RWPE2 (cell line): Measurements from ENCODE around the gene SLC2A9.
A peak's percentile ranks its signal among the peaks of the same experiment; 100 is the strongest.

Experiments used
- ATAC-seq: fragments of 200-7000 bp; cut with Tn5 transposase; 3 replicates; pipeline ENCODE4 v1.9.1; 2021; ENCODE audit warnings: low read depth
- DNase-seq: peaks from one replicate; pipeline ENCODE4 v3.0.0-alpha.2; 2020; ENCODE audit warnings: low spot score
- H3K27ac ChIP-seq: fragments of 450-650 bp; 2 replicates; pipeline ENCODE4 v1.5.1; 2017; ENCODE audit warnings: mild to moderate bottlenecking; ENCODE audit not compliant: poor library complexity, severe bottlenecking
- H3K27me3 ChIP-seq: fragments of 250-450 bp; sonication (Bioruptor Pico); 2 replicates; pipeline ENCODE4 v1.5.1; 2021; ENCODE audit warnings: mild to moderate bottlenecking, moderate library complexity; ENCODE audit not compliant: insufficient read depth, poor library complexity, severe bottlenecking
- H3K36me3 ChIP-seq: fragments of 250-450 bp; sonication (Bioruptor Pico); 2 replicates; pipeline ENCODE4 v1.5.1; 2020; ENCODE audit warnings: low read depth, mild to moderate bottlenecking, moderate library complexity
- H3K4me1 ChIP-seq: fragments of 250-450 bp; sonication (Bioruptor Pico); 2 replicates; pipeline ENCODE4 v1.5.1; 2021; ENCODE audit warnings: mild to moderate bottlenecking, moderate library complexity; ENCODE audit not compliant: insufficient read depth, poor library complexity, severe bottlenecking
- H3K4me3 ChIP-seq: fragments of 250-450 bp; sonication (Bioruptor Pico); 2 replicates; pipeline ENCODE4 v1.5.1; 2021; ENCODE audit warnings: mild to moderate bottlenecking, moderate library complexity; ENCODE audit not compliant: severe bottlenecking
- H3K9me3 ChIP-seq: fragments of 250-450 bp; sonication (Bioruptor Pico); 2 replicates; pipeline ENCODE4 v1.5.1; 2021; ENCODE audit warnings: mild to moderate bottlenecking, moderate library complexity; ENCODE audit not compliant: severe bottlenecking
- CTCF ChIP-seq: fragments of 450-650 bp; IDR thresholded peaks from one replicate; pipeline ENCODE4 v1.5.1; 2017; ENCODE audit warnings: mild to moderate bottlenecking, moderate library complexity; ENCODE audit not compliant: poor library complexity, severe bottlenecking

Gene SLC2A9

DNA sequence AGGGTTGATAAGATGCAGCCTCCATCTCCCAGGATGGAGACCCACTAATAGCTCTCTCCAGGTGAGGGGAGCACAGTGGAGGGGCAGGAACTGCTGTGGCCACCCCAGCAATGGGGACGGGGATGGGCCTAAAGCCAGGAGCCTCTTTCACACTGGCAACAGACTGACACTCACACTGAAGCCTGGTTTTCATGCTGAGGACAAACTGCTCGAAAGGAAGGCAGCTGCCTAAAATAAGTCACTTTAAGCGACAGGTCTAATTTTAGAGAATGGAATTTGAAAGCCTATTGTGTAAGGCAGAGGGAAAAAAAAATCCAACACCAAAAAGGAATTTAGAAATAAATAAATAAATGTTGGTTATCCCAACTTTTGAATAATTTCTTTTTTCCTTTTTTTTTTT, 104.4 kb downstream of the SLC2A9 start:
- Histone ChIP-seq H3K36me3 (peaks cover 56% of the 10 kb centered on the region), H3K4me1 (no peaks in the 10 kb centered on the region), H3K27ac (no peak overlapping the region), H3K9me3 (no peaks in the 10 kb centered on the region), H3K27me3 (no peaks in the 10 kb centered on the region), H3K4me3 (no peak overlapping the region)
- TF ChIP-seq CTCF, result no peak
- ATAC-seq, result no peak
- DNase-seq, result no peak

- peaks cover 58% of the 10 kb centered on the region for H3K36me3 ChIP-seq
- no peak for TF ChIP-seq CTCF
- H3K27me3 ChIP-seq, result no peaks in the 10 kb centered on the region
- H3K4me3 ChIP-seq, result no peak overlapping the region
- no peaks in the 10 kb centered on the region for H3K9me3 ChIP-seq
- ATAC-seq (no peak), DNase-seq (no peak)
- H3K27ac ChIP-seq, result no peak overlapping the region
- H3K4me1 ChIP-seq, result no peaks in the 10 kb centered on the region
Observed at GRCh38 chr4:9916346-9916745, 105.0 kb downstream of the SLC2A9 start.

GRCh38 chr4:9913846-9914245, 107.5 kb downstream of the SLC2A9 start:
- DNase-seq (no peak), ATAC-seq (no peak)
- Histone ChIP-seq H3K9me3 (no peaks in the 10 kb centered on the region), H3K4me3 (no peak overlapping the region), H3K27ac (no peak overlapping the region), H3K36me3 (peaks cover 66% of the 10 kb centered on the region), H3K4me1 (no peaks in the 10 kb centered on the region), H3K27me3 (no peaks in the 10 kb centered on the region)
- TF ChIP-seq CTCF, result no peak

DNA sequence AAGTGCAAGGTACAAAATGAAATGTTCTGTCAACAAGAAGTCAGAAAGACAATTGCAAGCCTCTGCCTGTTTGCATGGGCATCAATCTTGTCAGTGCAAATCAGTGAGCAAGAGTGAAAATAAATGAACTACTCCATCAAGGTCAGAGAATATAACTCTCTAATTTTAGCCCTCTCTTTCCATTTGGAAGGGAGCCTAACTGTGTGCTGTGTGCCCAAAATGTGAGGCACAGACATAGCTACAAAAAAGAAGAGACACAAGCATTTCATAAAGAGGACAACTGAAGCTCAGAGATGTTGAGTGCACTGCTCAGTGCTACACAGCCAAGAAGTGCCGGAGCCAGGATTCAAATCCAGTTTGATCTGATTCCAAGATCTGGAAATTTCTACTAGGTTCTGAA, 114.3 kb downstream of the SLC2A9 start:
- H3K27ac ChIP-seq, result no peak overlapping the region
- peaks cover 4% of the 10 kb centered on the region for H3K4me1 ChIP-seq
- peaks cover 82% of the 10 kb centered on the region for H3K36me3 ChIP-seq
- H3K27me3 ChIP-seq, result no peaks in the 10 kb centered on the region
- ATAC-seq (no peak), DNase-seq (no peak)
- no peaks in the 10 kb centered on the region for H3K9me3 ChIP-seq
- H3K4me3 ChIP-seq, result no peak overlapping the region
- no peak for TF ChIP-seq CTCF

GRCh38 chr4:9904976-9905587, 116.2 kb downstream of the SLC2A9 start:
- Histone ChIP-seq H3K9me3 (no peaks in the 10 kb centered on the region), H3K36me3 (peaks cover 70% of the 10 kb centered on the region), H3K4me1 (peaks cover 4% of the 10 kb centered on the region), H3K4me3 (no peak overlapping the region), H3K27ac (no peak overlapping the region), H3K27me3 (no peaks in the 10 kb centered on the region)
- ATAC-seq (peak; percentile 94), DNase-seq (no peak)
- TF ChIP-seq CTCF, result no peak
